ENCODE measurements around the gene COL25A1.
"Not testable (repeated sequence)": the region's sequence is repeated elsewhere in the genome, so short reads cannot be mapped to it uniquely, and the experiment has no call there.

COL25A1 gene

DNA sequence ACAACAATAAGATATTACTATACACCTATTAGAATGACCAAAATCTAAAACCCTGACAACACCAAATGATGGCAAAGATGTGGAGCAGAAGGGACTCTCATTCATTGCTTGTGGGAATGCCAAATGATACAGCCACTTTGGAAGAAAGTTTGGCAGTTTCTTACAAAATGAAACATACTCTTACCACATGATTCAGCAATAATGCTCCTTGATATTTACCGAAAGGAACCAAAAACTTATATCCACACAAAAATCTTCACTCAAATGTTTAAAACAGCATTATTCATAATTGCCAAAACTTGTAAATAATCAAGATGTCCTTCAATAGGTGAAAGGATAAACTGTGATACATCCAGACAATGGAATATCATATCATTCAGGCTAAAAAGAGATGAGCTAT is 180.9 kb downstream of the COL25A1 start:
- no peak for DNase-seq (ENCODE audit: low spot score)

- DNase-seq (ENCODE audit: low spot score), result no peak
These were observed 182.6 kb downstream of the COL25A1 start for GRCh38 chr4:109119852-109120251.

DNA sequence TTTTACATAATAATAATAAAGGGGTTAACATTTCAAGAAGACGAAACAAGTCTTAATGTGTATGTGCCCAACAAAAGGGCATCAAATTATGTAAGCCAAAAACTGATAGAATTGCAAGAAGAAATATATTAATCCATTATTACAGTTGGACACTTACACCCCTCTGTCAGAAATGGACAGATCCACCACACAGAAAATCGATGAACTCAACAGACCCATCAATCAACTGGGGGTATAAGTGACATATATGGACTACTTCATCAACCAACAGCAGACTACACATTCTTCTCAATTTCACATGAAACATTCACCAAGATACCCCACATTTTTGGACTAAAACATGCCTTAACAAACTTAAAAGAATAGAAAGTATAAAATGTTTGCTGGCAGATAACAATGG is 183.8 kb downstream of the COL25A1 start:
- no peak for DNase-seq (ENCODE audit: low spot score)

DNA sequence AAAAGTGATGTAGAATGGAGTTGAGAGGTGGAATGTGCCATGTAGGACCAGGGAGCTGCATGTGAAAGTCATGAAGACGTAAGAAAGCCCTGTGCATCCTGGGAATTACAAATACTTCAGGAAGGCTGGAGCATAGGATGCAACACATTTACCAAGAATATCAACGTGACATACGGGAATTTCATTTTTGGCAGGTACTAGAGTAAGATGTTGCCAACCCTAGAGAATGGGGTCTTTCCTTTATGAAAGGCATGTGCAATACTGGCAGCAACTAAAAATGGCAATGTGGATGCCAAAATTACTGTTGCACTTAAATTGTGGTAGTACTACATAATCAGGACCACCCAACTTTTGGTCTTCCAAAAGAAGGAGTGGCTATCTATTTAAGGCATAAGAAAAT is 188.0 kb downstream of the COL25A1 start:
- no peak for DNase-seq (ENCODE audit: low spot score)

GRCh38 chr4:109113521-109113920 is 188.9 kb downstream of the COL25A1 start:
- DNase-seq (ENCODE audit: low spot score), result no peak

GRCh38 chr4:109111031-109111430 is 191.4 kb downstream of the COL25A1 start:
- DNase-seq (ENCODE audit: low spot score), result no peak

GRCh38 chr4:109108215-109108614 is 194.2 kb downstream of the COL25A1 start:
- DNase-seq (ENCODE audit: low spot score), result not testable (repeated sequence)

- no peak for DNase-seq (ENCODE audit: low spot score)
These were observed 208.4 kb downstream of the COL25A1 start for GRCh38 chr4:109094056-109094455.

DNA sequence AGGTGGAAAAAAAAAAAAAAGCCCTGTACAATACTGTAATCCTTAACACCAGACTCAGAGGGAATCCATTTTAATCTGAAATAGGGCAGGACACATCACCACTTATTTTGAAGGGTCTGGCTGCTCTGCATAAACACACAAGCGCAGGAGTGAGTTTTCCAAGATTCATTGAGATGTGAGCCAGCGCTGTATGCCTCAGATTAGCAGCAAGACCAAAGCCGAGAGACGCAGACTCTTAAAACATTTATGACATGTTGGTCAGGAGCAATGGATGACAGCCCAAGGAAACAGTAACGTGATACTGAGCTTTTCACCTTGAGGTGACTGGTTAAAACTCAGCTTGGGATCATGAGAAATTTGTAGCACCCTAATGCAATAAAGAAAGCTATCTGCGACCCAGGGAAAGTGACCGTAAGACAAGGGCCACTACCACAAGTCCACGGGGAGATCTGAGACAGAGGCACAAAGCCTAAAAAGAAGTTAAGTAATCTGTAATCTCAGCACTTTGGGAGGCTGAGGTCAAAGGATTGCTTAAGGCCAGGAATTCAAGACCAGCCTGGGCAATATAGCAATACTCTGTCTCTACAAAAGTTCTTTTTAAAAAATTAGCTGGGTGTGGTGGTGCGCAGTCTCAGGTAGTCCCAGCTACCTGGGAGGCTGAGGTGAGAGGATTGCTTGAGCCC is 210.6 kb downstream of the COL25A1 start:
- DNase-seq (ENCODE audit: low spot score), result no peak

GRCh38 chr4:109083911-109084310 is 218.5 kb downstream of the COL25A1 start:
- no peak for DNase-seq (ENCODE audit: low spot score)

GRCh38 chr4:109079731-109080130 is 222.7 kb downstream of the COL25A1 start:
- no peak for DNase-seq (ENCODE audit: low spot score)

GRCh38 chr4:109079201-109079600 is 223.3 kb downstream of the COL25A1 start:
- DNase-seq (ENCODE audit: low spot score), result no peak

GRCh38 chr4:109078724-109079123 is 223.7 kb downstream of the COL25A1 start:
- DNase-seq (ENCODE audit: low spot score), result no peak

DNA sequence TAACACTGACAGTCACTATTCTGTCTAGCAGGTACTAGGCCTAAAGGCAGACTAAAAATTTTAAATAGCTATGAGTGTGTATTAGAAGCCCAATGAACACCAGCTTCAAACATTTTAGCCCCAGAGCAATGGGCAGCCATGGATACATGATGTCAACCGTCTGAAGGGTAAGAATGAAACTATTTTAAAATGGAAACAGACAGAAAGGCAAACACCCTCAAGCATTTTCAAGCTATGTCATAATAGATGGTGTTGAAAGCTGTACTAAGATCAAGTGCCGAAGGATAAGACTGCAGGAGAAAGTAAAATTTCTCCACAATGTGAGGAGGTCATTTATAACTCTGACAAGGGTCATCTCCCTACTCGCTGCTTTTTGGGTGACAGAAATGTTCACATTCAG is 225.0 kb downstream of the COL25A1 start:
- DNase-seq (ENCODE audit: low spot score), result no peak

DNA sequence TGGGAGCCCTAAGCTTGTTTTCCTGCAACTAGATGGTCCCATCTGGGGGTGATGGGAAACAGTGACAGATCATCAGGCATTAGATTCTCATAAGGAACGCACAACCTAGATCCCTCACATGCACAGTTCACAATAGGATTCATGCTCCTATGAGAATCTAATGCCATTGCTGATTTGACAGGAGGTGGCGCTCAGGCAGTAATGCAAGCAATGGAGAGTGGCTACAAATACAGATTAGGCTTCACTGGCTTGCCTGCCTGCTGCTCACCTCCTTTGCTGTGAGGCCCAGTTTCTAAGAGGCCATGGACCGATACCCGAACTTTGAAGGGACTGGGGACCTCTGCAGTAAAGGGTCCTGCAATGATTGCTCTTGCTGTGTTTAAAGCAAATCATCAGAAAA is 225.7 kb downstream of the COL25A1 start:
- not testable (repeated sequence) for DNase-seq (ENCODE audit: low spot score)

DNA sequence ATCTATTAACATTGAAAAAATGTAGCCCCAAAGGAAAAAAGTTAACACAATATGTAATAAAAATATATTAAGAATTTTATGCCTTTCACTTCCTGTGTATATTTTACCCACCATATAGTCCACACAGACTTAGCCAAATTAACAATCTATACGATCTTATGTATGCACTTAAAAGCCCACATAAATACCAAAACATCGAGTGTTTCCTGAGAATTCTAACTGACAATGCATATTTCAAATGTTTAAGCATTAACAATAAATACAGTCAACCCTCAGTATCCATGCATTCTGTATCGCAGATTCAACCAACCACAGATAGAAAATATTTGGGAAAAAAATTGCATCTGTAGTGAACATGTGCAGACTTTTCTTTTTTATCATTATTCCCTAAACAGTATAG is 226.8 kb downstream of the COL25A1 start:
- DNase-seq (ENCODE audit: low spot score), result no peak

GRCh38 chr4:109072595-109072994 is 229.9 kb downstream of the COL25A1 start:
- DNase-seq (ENCODE audit: low spot score), result no peak

DNA sequence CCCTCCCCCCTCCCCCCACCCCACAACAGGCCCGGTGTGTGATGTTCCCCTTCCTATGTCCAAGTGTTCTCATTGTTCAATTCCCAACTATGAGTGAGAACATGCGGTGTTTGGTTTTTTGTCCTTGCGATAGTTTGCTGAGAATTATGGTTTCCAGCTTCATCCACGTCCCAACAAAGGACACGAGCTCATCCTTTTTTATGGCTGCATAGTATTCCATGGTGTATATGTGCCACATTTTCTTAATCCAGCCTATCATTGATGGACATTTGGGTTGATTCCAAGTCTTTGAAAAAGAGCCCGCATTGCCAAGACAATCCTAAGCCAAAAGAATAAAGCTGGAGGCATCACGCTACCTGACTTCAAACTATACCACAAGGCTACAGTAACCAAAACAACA is 231.8 kb downstream of the COL25A1 start:
- DNase-seq (ENCODE audit: low spot score), result not testable (repeated sequence)

DNA sequence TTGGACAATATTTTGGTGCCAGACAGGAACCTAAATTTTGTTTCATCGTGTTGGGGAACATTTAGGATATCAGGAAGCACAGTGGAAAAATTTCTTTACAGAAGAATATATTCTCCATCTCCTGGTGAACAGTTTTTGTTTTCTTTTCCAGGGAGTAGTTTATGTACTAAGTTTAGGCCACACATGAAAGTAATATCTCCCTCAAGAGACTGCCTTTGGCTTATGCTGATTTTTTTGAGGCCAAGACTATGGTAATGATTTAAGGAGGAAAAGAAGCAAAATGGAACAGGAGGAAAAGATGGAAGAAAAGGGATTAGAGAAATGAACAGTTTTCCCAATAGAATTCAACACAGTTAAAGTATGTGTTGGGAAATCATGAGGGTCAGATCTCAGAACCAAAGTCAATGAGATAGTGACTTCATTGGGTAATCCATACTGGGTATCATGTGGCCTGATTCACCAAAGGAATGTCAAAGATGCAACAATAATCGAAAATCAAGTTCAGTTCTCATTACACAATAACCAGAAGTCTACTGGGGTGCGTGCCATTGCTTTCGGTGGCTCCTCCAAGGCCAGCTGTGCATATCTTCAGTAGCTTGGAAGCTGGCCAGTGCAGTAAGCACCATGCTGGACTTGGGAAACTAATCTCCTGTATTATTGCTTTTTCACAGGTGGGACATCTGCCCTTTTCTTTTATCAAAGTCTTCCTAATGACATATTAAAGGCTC is 234.8 kb downstream of the COL25A1 start:
- no peak for DNase-seq (ENCODE audit: low spot score)

- DNase-seq (ENCODE audit: low spot score), result no peak
These were observed 237.5 kb downstream of the COL25A1 start for GRCh38 chr4:109065006-109065405.

DNA sequence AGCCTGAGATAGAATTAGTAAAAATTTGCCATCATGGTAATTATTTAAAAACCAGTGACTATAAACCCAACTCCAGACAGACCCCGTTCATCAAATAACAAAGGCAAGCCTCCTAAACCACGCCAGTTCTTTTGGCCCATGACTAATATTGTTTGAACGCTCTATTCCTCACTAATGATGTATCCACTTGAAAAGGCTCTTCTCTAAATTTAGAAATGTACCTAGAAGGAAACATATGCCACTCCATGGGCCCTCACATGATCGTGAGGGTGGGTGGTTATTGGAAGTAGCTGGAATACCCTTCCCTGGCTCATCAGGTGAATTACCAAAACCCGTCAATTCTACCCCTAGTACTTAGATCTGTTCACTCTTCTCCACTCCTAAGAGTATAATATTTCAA is 249.2 kb downstream of the COL25A1 start:
- DNase-seq (ENCODE audit: low spot score), result no peak

- DNase-seq (ENCODE audit: low spot score), result no peak
These were observed 249.6 kb downstream of the COL25A1 start for GRCh38 chr4:109052821-109053220.

DNA sequence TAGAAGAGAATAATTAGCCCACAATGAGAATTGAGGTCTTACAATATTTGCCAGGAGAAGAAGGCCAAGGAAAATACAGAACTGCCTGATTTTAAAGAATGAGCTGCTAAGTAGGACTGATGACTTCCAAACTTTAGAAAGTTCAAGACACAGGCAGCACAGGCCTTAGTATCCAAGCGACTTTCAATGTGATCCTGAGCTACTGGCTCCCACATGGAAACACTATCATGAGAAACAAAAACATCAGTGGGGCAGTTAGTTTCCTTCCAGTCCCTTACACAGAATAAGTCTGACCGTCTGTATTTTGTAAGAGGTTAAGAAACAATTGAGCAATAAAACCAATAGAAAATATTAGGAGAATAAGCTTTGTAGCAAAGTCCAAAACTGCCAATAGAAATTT is 251.4 kb downstream of the COL25A1 start:
- DNase-seq (ENCODE audit: low spot score), result no peak

DNA sequence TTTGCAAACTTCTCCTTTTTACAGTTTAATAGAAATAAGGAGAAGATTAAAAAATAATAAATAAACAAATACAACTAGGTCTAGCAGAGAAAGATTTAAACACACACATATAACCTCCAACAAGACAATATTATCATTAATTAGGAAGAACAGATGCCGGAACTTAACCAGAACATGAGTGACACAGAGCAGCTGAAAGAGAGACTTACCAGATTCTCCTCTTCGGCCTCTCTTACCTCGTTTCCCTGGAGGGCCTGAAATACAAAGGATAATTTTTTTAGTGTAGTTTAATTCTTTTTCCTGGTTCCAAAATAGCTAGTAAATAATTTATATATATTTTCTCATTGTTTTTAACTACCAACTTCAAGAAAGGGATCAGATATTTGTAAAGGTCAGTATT is 252.5 kb downstream of the COL25A1 start:
- DNase-seq (ENCODE audit: low spot score), result no peak
